Esophagus muscularis mucosa (tissue), 4 donors: ENCODE data around the gene DDR2.

Source experiments
- CTCF ChIP-seq, 3 experiments: fragments of 200-600 bp in 2 of 3; fragments of 450-650 bp in 1 of 3; sonication (generic) in 2 of 3; IDR thresholded peaks; one replicate each; pipeline ENCODE4 v1.5.1; 2017 to 2019; ENCODE audit warnings: antibody characterized with exemption in 3 of 3, mild to moderate bottlenecking in 2 of 3, moderate library complexity in 1 of 3
- EP300 ChIP-seq: sonication (generic); formaldehyde crosslinking; IDR thresholded peaks from one replicate; pipeline ENCODE4 v1.6.1; 2017; ENCODE audit warnings: antibody characterized with exemption
- POLR2A ChIP-seq: fragments of 450-650 bp; IDR thresholded peaks from one replicate; pipeline ENCODE4 v1.6.1; 2017; ENCODE audit warnings: antibody characterized with exemption, moderate library complexity, mild to moderate bottlenecking, low read depth
- POLR2AphosphoS5 ChIP-seq, 2 donors: sonication (generic); formaldehyde crosslinking; IDR thresholded peaks; one replicate each; pipeline ENCODE4 v1.6.1; 2017; ENCODE audit warnings: antibody characterized with exemption in 2 of 2

DNA sequence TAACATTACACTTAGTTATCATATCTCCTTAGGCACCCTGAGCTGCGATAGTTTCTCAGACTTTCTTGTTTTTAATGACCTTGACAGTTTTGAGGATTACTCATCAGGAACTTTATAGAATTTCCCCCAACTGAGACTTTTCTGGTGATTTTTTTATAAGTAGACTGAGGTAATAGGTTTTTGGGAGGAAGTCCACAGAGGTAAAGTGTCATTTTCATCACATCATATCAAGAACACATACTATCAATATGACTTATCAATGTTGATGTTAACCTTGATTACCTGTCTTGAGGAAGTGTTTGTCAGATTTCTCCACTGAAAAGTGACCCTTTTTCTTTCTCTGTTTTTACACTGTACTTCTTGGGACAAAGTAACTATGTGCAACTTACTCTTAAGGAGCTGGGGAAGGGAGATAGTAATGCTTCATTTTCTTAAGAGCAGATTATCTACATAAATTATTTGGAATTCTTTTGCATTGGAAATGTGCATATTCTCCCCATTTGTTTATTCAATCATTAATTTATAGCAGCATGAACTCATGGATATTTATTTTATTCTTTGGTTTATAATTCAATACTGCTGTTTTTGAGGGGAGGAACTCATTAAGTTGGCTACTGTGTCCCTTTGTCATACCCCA, 85.4 kb downstream of the DDR2 start:
- no peak for TF ChIP-seq CTCF (IDR thresholded peaks at IDR 0.05)
- TF ChIP-seq POLR2A, result no peak
- TF ChIP-seq EP300, result no peak
- TF ChIP-seq POLR2AphosphoS5 (IDR thresholded peaks at IDR 0.05), result no peak
